ENCODE results near the gene PCP2.

PCP2 gene

DNA sequence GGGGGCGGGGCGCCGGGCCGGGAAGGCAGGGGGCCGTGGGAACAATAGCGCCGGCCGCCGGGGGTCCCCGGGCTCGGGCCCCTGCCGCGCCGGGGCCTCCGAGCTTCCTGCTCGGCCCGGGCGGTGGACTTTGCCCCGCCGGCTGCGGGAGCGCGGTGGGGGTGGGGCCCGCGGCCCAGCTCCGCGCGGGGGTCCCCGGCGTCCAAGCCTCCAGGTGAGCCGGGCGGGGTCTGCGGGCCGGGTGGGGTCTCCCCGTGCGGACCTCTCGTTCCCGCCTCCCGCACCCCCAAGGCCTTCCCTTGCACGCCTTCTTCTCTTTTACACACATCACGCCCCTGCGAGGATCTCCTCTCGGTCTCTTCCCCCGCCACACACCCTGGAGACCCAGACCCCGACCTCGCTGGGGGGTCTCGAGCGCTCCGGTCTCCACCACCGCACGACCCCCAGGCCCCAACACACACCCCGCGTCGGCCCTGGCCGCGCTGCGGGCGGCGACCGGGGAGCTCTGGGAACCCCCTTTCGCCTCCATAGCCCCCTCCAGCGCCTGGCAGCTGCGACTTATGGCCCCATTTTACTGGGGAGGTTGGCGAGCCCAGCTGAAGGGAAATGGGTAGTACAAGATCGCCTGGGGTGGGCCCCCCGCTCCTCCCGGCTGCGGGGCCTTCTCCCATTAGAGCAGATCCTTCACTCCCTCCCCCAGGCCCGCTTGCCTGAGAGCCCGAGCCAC lies 37.1 kb downstream of the PCP2 start:
- no peak for DNase-seq

DNA sequence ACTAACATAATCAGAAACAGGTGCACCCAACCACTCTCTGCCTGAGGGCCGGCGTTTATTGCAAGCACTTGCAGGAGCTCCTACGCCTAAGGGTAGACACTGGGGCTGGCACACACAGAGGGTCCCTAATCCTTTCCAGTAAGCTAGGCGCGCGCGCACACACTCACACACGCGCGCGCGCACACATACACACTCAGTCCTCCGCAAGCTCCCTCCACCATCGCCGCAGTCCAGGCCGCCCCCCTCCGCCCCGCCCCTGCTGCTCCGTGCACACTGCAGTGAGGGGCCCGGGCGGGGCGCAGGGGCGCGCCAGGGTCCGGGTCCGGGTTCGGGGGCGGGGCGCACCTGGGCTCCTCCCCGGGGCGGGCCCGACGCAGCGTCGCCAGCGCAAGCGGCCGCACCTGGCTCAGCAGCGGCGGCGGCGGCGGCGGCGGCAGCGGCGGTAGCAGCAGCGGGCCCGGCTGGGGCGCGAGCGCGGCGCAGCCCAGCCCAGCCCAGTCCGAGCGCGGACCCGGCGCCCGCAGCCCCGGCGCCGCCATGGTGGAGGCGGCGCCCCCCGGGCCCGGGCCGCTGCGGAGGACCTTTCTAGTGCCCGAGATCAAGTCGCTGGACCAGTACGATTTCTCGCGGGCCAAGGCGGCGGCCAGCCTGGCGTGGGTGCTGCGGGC lies 37.9 kb downstream of the PCP2 start, which contains the start of gene CAMSAP3:
CAMSAP3 (plus strand) TSS at position 398 of the 668 bp plus-strand sequence; CDS start at position 538, 140 bp downstream.
- DNase-seq, result no peak

DNA sequence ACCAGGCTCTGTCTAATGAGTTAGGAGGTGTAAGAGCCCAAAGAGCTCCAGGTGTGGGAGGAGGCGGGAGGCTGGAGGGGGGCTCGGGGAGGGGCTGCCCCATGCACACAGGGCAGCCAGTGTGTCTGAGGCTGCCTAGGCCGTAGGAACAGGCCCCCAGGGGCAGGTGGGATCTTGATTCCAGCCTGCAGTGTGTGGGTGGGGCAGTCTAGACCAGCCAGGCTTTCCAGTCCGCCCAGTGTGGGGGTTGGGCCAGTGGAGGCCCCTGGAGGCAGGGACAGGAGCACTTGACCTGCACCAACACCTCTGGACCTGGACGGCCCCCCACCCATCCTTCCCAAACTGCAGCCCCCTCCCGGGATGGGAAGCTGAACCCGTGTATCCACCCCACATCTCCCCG lies 43.3 kb downstream of the PCP2 start:
- DNase-seq, result no peak

DNA sequence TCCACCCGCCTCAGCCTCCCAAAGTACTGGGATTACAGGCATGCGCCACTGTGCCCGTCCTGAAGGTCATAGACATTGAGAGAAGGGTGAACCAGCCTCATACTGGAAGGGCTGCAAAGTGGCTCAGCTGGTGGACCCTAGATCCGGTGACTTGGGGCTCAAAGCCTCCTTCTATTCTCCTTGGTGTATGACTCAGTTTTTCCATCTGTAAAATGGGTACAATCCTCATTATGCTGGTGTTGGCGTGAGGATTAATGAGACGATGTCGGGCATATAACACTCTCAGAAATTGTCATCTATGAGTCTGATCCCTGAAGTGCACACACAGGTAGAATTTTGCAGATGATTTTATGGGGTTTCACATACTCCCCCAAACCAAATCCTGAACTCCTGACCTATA lies 43.7 kb downstream of the PCP2 start:
- no peak for DNase-seq

DNA sequence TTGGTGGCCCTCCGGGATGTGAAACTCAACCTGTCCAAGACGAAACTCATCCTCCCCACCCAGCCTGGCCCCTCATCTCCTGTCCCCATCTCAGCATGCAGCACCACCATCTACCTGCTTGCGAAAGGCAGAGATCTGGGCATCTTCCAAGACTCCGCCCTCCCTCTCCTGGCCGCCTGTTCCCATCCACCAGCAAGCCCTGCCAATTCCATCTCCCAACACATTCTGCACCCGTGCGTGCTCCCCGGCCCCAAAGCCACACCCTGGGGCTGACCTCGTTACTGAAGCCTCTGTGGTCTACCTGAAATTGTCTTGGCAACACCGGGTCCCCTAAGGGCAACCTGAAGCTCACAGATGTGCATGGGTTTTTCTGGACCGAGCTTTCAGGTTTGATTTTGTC lies 51.1 kb downstream of the PCP2 start:
- DNase-seq, result no peak
